Testis (tissue), 3 donors: ENCODE results near the gene KAT6B. TPM values are rescaled to one million over a fixed set of nuclear protein-coding genes. Genes with fewer than 3 reads are reported as not detected.
A peak's percentile ranks its signal among the peaks of the same experiment; 100 is the strongest.

Source experiments
- DNase-seq: peaks from one replicate; pipeline ENCODE4 v3.0.0-alpha.2; 2019
- H3K27ac ChIP-seq, 2 donors: fragments of 200-600 bp; sonication (generic); one replicate each; pipeline ENCODE4 v1.5.1; 2019
- H3K27me3 ChIP-seq: fragments of 200-600 bp; sonication (generic); one replicate; pipeline ENCODE4 v1.5.1; 2019
- H3K36me3 ChIP-seq: fragments of 200-600 bp; sonication (generic); one replicate; pipeline ENCODE4 v1.5.1; 2017; ENCODE audit warnings: low read depth; ENCODE audit errors: missing control alignments
- H3K4me1 ChIP-seq: fragments of 200-600 bp; sonication (generic); one replicate; pipeline ENCODE4 v1.5.1; 2019
- H3K4me3 ChIP-seq, 2 donors: fragments of 200-600 bp; sonication (generic); one replicate each; pipeline ENCODE4 v1.5.1; 2017 to 2019
- H3K9me3 ChIP-seq: fragments of 200-600 bp; sonication (generic); one replicate; pipeline ENCODE4 v1.5.1; 2017
- CTCF ChIP-seq, 3 experiments: fragments of 450-650 bp in 2 of 3; fragments of 200-600 bp in 1 of 3; sonication (generic) in 1 of 3; IDR thresholded peaks; one replicate each; pipeline ENCODE4 v1.5.1; 2016 to 2019; ENCODE audit warnings: antibody characterized with exemption in 3 of 3, mild to moderate bottlenecking in 2 of 3, moderate library complexity in 1 of 3
- POLR2A ChIP-seq: fragments of 450-650 bp; IDR thresholded peaks from one replicate; pipeline ENCODE4 v1.6.1; 2017; ENCODE audit warnings: antibody characterized with exemption, mild to moderate bottlenecking, moderate library complexity
- WGBS, 2 donors: methylation state at CpG; one replicate each; pipeline ENCODE4 v1.1.5; 2018; 5-methylcytosine and 5-hydroxymethylcytosine counted together
- intact Hi-C: fragments of 100-400 bp; cut with DNase I; formaldehyde crosslinking; loops from one replicate; pipeline ENCODE4 v1.15.1; 2023; ENCODE audit warnings: low total_unique reads
- polyA plus RNA-seq: library from polyadenylated mRNA; stranded (reverse); fragments of 350-450 nt; fragmentation: Illumina TruSeq; extraction: RNeasy Lipid Tissue Mini Kit (QIAGEN cat#74804); gene quantifications from one replicate; pipeline ENCODE4 v1.2.3, GENCODE V29; 2014; ENCODE audit warnings: low read depth, low replicate concordance; ENCODE audit not compliant: insufficient read depth
- total RNA-seq, 2 donors: library from RNA; depleted of rRNA; stranded (reverse); fragments of >200 nt; gene quantifications; one replicate each; pipeline ENCODE4 v1.2.3, GENCODE V29; 2016

The KAT6B gene
- total and polyA plus RNA-seq, 3 donors from 2014 or later: 23.9 to 109 (median 106) TPM

- Histone ChIP-seq H3K4me3 (no peak overlapping the region), H3K36me3 (no peaks in the 10 kb centered on the region), H3K27me3 (no peaks in the 10 kb centered on the region), H3K27ac (peak overlapping the region in 1 of 2 donors; percentile 33), H3K4me1 (peaks cover 34% of the 10 kb centered on the region), H3K9me3 (no peaks in the 10 kb centered on the region)
- TF ChIP-seq CTCF (IDR thresholded peaks at IDR 0.05): no peak
- TF ChIP-seq POLR2A: no peak
- intact Hi-C loops: no loop called here
- DNase-seq: no peak
- WGBS, 2 donors: 70 to 78% methylated on average over 3 of the region's 3 CpGs
Measured at GRCh38 chr10:74930965-74931364, 104.6 kb downstream of the KAT6B start.

GRCh38 chr10:74932648-74933047 is 106.2 kb downstream of the KAT6B start:
- peak; percentile 64 for DNase-seq
- intact Hi-C loops: no loop called here
- TF ChIP-seq POLR2A (no peak), CTCF (IDR thresholded peaks at IDR 0.05) (no peak)
- peak overlapping the region; percentile 5 to 42 for H3K27ac ChIP-seq
- H3K4me1 ChIP-seq: peaks cover 25% of the 10 kb centered on the region
- no peak overlapping the region for H3K4me3 ChIP-seq
- no peaks in the 10 kb centered on the region for H3K36me3 ChIP-seq
- H3K9me3 ChIP-seq: no peaks in the 10 kb centered on the region
- H3K27me3 ChIP-seq: no peaks in the 10 kb centered on the region
- WGBS, 2 donors: 70 to 82% methylated on average over 3 of the region's 3 CpGs

GRCh38 chr10:74934100-74934812 is 107.9 kb downstream of the KAT6B start:
- intact Hi-C loops: no loop called here
- 78 to 88% methylated on average over 12 of the region's 12 CpGs for WGBS, 2 donors
- no peaks in the 10 kb centered on the region for H3K36me3 ChIP-seq
- DNase-seq: no peak
- no peaks in the 10 kb centered on the region for H3K9me3 ChIP-seq
- H3K4me3 ChIP-seq: no peak overlapping the region
- no peaks in the 10 kb centered on the region for H3K27me3 ChIP-seq
- TF ChIP-seq CTCF (IDR thresholded peaks at IDR 0.05) (no peak), POLR2A (no peak)
- H3K27ac ChIP-seq: no peak overlapping the region
- peaks cover 10% of the 10 kb centered on the region for H3K4me1 ChIP-seq

- H3K27ac ChIP-seq: no peak overlapping the region
- intact Hi-C loops: no loop called here
- 44 to 56% methylated on average over 6 of the region's 6 CpGs for WGBS, 2 donors
Measured at GRCh38 chr10:74936577-74937265, 110.3 kb downstream of the KAT6B start.

More at GRCh38 chr10:74936577-74937265, 110.3 kb downstream of the KAT6B start:
- H3K4me3 ChIP-seq: no peak overlapping the region
- no peaks in the 10 kb centered on the region for H3K9me3 ChIP-seq
- no peaks in the 10 kb centered on the region for H3K36me3 ChIP-seq
- peaks cover 14% of the 10 kb centered on the region for H3K4me1 ChIP-seq
- TF ChIP-seq CTCF (IDR thresholded peaks at IDR 0.05): no peak
- no peak for TF ChIP-seq POLR2A
- no peaks in the 10 kb centered on the region for H3K27me3 ChIP-seq
- no peak for DNase-seq
